ENCODE data around the gene GZMM.

The GZMM gene

DNA sequence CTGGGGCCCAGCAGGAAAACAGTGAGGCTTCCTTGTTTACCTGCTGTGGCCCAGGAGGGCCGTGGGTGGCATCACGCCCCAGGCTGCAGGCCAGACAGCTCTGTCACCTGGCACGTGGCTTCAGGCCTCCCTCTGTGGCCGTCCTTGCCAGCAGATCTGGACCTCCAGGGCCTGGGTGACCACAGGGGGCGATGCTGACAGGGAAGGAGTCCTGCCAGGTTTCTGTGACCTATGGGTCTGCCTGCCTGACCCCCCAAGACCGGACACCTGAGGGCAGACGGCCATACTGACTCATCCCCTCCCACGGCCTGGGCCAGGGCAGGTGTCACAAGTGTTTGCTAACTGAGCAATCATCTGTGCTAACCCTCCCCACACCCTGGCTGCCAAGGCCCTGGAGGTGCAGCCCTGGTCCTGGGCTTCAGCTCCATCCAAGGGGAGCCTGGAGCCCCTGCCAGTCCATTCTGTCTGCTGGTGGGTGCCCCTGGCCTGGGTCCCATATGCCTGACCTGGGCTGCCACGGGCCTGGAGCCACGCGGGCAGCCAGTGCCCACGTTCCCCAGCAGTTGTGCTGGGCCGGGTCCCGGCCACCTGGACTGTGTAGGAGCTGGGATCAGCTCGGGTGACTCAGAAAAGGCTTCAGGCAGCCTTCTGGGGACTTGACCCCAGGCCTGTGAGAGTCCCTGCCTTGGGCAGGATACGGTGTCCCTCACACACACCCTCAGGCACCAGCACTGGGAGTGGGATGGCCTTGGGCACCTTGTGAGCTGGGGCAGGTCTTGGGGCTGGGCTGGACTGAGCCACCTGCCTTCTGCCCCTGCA lies 8.6 kb upstream of the GZMM start:
- no peak for DNase-seq

DNA sequence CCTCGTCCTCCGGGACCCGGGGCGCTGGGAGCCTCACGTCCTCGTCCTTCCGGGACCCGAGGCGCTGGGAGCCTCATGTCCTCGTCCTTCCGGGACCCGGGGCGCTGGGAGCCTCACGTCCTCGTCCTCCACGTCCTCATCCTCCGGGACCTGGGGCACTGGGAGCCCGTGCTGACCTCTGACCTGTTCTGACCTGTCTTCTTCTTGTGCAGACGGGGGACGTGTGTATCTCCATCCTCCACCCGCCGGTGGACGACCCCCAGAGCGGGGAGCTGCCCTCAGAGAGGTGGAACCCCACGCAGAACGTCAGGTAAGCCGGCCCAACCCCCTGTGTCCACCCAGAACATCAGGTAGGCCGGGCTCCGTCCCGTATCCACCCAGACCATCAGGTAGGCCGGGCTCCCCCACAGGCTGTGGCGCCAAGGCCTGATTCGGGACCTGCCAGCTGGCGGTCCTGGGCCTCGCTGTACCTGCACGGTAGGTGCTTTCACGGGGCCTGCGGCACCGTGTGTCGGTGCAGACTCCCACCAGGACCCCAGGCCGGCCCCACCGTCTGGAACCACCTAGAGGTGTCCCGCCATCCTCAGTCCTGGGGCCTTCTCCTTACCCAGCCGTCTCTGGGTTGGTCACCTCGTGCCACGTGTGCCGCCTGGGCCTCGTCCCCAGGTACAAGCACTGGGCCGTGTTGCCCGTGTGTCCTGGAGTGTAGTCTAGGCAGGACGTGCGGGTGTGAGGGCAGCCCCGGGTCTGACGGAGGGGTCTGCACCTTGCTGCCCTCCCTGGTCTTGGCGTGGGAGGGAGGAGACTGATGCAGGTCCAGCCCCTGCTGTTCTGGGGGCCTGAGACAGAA lies 7.6 kb upstream of the GZMM start:
- no peak for DNase-seq

DNA sequence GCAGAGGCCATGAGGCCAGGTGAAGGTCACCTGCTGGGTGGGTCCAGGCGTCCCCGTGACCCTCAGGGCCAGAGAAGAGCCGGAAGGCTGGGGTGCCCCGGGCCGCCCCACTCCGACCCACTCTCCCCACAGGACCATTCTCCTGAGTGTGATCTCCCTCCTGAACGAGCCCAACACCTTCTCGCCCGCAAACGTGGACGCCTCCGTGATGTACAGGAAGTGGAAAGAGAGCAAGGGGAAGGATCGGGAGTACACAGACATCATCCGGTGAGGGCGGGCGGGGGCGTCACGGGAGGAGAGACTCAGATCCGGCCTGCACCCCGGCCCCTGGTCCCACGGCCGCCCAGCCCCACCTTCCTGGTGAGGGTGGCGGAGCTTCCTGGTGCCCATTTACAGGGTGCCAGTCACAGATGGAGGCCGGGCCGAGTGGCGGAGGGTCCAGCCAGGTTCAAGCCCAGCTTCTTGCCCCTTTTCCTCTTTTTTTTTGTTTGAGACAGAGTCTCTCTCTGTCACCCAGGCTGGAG lies 6.9 kb upstream of the GZMM start:
- DNase-seq = no peak

DNA sequence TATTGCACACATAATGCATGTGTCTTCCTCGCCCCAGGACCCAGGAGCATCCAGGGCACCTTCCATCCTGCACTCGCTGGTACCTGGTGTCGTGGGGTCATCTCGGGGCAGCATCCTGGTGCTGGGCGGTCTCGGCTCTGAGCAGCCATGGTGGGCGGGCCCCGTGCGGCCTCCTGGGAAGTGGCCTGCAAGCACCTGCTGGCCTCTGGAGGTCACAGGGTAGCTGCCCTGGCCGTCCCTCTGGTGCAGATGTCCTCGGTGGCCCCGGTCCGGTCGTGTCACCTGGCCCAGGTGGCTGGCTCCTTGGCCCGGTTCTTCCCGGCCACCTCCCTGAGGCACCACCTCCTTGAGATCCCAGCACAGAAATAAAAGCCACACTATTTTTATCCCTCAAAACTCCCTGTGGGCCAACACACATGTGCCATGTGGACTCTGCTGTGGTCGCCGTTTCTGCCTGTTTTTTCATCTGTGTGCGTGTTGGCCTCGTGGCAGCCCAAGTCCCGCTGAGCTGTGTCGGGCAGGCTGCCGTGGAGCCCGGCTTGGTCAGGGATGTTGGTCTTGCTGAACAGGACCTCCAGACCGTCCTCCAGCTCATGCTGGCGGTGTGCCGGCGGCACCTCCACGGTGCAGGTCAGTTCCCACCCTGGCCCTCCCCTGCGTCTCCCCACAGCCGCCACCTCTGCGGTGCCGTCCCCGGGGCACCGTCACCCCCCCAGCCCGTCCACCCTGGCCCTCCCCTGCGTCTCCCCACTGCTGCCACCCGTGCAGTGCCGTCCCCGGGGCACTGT lies 5.0 kb upstream of the GZMM start:
- DNase-seq = no peak

DNA sequence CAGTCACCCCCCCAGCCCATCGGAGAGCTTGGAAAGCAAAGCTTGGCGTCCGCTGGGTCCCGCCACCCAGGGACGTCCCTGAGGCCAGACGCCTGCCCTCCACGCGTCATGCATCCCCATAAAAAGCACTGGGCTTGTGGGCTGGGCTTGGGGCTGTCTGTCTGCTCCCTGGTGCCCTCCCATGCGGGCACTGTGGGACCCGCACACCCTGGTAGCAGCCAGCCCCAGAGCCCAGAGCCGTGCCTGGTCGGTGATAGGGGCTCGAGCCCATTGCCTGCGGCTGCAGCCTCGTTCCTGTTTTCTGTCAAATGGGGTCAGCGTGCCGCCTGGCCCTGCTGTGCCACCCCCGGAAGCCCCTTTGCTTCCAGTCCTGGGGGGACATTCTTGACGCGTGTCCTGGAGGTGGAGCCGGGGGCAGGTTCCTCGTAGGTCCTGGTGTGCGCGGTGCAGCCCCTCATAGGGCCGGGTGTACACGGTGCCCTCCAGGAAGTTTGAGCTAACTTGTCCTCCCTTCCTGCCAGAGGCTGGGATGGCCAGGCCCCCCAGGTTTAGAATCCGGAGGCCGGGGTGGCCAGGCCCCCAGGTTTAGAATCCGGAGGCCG lies 4.3 kb upstream of the GZMM start:
- DNase-seq = no peak

DNA sequence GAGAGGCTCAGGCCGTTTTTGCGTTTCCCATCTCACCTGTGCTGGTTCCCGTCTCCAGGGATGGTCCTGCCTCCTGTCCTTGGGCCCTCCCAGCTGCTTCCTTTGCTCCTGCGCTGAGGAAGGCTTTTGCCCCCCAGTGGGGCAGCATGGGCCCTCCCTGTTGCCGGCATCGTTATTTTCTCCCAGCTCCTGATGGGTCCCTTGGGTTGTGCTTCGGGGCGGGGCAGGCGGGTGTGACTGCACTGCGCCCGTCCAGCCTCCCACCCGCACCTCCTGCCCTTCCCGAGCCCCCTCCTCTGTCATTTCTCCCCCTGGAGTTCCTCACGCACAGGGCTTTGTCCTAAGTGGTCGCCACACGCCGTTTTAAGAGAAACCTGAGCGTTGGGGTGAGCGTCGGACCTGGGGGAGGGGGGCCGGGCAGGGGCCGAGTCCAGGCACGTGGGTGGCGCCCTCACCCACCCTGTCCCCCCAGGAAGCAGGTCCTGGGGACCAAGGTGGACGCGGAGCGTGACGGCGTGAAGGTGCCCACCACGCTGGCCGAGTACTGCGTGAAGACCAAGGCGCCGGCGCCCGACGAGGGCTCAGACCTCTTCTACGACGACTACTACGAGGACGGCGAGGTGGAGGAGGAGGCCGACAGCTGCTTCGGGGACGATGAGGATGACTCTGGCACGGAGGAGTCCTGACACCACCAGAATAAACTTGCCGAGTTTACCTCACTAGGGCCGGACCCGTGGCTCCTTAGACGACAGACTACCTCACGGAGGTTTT lies 2.8 kb upstream of the GZMM start:
- no peak for DNase-seq

DNA sequence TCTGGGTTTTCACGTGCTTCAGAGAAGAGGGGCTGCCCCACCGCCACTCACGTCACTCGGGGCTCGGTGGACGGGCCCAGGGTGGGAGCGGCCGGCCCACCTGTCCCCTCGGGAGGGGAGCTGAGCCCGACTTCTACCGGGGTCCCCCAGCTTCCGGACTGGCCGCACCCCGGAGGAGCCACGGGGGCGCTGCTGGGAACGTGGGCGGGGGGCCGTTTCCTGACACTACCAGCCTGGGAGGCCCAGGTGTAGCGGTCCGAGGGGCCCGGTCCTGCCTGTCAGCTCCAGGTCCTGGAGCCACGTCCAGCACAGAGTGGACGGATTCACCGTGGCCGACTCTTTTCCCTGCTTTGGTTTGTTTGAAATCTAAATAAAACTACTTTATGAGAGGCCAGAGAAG lies 2.2 kb upstream of the GZMM start:
- no peak for DNase-seq

DNA sequence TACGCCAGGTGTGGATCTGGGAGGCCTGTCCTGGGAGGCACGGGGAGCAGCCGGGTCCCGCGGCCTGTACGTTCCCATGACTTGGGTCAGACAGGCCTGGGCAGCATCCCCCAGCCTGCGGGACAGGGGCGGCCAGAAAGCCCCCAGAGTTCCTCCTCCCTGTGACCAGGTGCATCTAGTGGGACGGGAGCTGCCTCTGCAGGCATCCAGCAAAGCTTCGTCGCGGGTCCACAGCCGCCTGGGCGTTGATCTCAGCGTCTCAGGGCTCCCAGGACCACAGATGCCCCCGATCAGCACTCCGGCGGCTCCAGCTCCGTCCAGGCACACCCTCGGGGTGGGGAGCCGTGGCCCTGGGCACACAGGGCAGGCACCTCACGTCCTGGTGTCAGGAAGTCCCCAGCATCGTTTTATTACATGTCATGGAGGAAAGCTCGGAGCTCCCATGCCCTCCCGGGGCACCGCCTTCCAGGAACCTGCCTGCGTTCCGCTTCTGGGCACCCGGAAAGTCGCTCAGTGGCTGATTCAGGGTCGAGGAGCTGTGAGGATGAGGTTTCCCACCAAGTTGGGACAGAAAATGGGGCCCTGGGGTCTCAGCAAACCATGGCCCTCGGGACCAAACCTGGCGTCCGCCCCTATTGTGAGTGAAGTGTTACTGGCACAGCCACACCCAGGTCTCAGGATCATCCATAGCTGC lies 1.5 kb upstream of the GZMM start:
- DNase-seq = no peak

DNA sequence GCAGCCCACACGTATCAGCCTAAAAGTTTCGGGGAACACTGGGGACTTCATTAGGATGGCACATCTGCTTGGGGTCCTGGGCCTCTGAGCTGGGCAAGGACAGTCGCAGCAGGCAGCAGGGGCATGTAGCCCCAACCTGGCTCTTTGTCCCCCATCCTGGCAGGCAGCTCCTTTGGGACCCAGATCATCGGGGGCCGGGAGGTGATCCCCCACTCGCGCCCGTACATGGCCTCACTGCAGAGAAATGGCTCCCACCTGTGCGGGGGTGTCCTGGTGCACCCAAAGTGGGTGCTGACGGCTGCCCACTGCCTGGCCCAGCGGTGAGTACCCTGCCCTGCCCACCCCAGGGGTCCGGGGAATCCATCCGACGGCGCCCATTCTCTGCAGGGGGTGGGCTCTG lies 3.3 kb downstream of the GZMM start:
- DNase-seq = no peak

DNA sequence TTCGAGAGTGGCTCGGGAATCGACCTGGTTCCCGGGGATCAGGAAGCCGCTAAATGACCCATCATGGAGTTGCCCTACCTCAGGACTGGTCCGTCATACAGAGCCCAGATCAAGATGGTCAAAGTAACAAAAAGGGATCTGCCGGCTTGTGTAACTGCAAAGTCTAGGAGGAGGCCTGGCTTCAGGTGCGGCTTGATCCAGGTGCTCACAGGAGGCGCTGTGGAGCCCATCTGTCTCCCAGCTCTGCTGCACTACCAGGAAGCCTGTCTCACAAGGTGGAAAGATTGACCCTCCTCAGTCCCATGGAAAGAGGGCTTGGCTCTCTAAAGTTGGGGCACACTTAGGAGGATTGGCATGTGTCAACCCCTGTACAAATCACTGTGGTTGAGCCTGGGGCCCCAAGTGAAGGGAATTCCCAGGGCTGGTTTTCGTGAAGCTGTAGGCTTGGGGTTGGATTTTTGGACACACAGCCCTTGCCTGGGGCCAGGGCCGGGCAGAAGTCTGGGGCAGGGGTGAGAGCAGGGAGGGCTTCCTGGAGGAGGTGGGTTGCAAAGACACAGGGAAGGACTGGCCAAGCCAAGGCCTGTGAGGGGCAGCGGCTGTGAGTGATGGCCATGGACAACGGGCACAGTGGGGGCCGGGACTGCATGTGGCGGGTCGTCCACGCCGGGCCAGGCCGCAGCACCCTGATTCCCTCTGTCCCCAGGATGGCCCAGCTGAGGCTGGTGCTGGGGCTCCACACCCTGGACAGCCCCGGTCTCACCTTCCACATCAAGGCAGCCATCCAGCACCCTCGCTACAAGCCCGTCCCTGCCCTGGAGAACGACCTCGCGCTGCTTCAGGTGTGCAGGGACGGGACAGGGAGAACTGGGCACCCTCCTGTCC lies 4.2 kb downstream of the GZMM start:
- DNase-seq = no peak

DNA sequence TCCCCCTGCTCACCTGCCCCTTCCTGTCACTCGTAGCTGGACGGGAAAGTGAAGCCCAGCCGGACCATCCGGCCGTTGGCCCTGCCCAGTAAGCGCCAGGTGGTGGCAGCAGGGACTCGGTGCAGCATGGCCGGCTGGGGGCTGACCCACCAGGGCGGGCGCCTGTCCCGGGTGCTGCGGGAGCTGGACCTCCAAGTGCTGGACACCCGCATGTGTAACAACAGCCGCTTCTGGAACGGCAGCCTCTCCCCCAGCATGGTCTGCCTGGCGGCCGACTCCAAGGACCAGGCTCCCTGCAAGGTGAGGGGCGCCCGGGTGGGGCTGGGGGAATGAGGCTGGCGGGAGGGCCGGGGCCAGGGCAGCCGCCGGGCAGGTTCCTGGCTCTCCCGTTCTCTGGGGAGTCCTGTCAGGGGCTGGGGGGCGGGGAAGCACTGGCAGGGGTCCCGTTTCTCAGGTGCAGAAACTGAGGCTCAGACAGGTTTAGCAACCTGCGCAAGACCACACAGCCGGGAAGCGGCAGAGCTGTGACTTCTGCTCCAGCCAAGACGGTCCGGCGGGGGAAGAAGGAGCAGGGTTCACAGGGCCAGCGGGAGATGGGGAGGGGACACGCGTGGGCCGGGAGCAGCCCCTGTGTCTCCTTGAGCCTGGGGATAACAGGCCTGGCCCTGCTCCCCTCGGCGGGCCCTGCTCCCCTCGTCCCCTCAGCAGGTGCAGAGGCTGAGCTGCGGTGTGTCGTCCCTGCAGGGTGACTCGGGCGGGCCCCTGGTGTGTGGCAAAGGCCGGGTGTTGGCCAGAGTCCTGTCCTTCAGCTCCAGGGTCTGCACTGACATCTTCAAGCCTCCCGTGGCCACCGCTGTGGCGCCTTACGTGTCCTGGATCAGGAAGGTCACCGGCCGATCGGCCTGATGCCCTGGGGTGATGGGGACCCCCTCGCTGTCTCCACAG lies 5.3 kb downstream of the GZMM start:
- DNase-seq = no peak

DNA sequence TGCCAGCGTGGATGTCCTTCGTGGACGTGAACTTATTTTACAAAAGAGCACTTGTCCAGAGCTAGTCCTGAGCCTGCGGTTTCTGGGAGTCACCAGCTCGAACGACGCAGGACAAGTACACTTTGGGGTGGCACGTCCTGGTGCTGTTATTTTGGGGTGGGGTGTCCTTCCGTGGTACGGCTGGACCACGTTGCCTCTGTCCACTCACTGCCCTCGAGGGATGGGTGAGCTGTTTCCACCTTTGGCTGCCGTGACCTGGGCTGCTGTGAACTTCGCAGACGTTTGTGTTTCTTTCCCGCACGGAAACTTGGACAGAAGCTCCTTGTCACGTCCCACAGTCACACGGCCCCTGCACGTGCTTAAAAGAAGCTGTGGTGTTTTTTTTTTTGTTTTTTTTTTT lies 11.0 kb downstream of the GZMM start:
- no peak for DNase-seq

DNA sequence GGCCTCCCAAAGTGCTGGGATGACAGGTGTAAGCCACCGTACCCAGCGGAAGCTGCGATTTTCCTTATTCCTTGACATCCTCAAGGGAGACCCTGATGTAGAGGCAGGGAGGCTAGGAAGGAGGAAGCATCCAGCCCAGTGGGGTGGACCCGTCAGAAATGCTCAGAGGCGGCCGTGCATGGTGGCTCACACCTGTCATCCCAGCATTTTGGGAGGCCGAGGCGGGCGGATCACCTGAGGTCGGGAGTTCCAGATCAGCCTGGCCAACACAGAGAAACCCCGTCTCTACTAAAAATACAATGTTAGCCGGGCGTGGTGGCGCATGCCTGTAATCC lies 11.6 kb downstream of the GZMM start:
- DNase-seq = no peak

DNA sequence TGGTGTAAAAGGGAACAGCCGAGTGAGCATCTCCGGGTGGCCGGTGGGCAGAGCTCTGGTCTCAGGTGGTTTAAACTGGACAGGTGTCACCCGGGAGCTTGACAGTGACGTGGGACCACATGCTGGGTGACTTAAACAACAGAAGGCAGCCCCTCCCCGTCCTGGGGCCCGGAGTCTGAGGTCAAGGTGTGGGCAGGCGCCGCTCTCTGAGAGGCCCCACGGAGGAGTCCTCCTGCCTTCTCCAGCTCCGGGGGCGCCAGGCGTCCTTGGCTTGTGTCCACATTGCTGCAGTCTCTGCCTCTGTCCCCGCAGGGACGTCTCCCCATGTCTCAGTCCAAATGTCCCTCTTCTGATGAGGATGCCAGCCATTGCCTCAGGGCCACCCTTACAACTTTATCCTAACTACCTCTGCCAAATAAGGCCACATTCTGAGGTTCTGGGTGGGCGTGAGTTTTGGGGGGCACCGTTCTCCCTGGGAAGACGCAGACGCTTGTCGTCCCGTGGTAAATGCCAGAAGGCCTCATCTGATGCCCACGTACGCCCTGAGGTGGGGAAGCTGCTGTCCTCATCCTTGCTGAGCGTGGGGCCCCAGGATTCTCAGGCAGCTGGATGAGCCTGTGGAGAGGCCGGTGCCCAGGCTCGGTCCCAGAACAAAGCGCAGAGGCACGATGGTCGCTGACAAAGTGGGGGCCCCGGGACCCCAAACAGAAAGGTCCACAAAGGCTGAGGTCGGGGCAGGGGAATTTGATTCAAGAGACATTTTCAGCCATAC lies 12.9 kb downstream of the GZMM start:
- no peak for DNase-seq

DNA sequence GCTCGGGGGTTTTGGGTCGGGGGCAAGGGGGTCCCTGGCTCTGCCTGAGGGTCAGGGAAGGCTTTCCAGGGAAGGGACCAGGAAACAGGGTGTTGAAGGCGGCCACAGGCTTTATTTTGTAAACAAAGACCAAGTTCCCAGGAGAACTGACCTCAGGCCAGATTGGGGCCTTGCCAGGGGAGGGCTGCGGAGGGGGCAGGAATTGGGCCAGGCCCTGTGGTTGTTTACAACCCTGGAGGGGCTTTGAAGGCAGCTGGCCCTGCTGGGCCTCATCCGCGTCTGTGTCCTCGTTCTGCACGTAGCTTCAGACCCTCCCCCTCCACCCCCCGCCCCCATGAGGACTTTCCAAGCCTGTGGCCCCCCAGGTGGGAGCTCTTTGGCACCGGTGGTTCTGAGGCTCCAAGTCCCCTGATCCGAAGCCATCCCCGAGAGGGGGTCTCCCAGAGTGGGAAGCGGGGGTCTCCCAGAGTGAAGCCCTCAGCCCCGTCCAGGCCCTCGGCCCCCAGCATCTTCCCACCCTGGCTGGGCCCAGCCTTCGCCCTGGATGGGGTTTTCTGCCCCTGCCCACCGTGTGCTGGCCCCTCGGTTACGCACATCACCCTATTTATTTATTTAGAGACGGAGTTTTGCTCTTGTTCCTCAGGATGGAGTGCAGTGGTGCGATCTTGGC lies 15.1 kb downstream of the GZMM start:
- no peak for DNase-seq

DNA sequence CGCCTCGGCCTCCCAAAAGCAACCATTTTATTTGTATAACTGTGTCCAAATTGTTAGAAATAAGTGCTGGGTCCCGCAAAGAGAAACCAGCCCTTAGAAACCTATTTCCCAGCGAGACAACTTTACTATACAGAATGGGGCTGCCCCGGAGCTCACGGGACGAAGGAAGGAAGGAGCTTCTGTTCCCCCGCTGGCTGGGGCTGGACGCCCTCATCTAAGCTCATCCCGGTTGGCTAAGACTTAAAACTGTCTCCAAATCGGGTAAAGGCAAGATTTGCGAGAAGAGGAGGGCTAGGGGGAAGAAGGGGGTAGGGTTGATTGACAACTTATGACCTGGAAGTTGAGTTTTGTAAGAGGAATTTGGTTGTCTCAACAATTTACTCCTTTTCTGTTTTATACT lies 16.3 kb downstream of the GZMM start:
- DNase-seq = no peak

DNA sequence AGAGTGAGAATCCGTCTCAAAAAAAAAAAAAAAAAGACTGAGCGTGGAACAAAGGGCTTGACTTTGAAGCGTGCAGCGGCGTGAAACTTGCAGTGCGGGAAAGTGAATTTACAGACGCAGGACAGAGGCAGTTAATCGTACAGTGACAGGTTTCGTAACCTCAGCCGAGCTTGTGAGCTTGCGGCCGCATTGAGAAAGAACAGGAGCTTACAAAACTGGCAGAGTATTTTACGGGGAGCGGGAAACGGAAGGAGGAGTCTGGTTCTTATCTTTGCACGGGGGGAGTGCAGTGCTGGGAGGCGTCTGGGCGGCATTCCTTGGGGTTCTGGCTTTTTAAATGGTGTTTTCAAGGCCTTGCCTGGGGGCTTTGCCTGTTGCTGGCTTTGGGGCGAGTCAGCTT lies 22.6 kb downstream of the GZMM start:
- DNase-seq = no peak

DNA sequence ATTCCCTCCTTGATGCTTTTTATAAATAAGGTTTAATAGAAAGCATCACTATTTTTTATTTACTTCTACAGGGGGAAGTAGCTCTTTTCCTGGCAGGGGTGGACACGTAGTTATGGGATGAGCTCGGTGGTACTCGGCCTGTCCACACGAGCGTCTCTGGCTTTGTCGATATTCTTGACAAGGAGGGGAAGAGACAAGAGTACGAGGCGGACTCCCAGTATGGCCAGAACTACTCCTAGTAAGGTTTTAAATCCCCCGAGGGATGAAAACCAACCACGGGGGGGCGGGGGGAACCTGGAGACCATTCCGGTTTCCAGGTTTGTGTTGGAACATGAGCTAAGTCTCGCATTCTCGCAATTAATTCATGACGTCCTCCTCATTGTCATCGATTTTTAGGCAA lies 23.0 kb downstream of the GZMM start:
- DNase-seq = no peak
